ENCODE measurements around the gene LCP2.

LCP2 gene

DNA sequence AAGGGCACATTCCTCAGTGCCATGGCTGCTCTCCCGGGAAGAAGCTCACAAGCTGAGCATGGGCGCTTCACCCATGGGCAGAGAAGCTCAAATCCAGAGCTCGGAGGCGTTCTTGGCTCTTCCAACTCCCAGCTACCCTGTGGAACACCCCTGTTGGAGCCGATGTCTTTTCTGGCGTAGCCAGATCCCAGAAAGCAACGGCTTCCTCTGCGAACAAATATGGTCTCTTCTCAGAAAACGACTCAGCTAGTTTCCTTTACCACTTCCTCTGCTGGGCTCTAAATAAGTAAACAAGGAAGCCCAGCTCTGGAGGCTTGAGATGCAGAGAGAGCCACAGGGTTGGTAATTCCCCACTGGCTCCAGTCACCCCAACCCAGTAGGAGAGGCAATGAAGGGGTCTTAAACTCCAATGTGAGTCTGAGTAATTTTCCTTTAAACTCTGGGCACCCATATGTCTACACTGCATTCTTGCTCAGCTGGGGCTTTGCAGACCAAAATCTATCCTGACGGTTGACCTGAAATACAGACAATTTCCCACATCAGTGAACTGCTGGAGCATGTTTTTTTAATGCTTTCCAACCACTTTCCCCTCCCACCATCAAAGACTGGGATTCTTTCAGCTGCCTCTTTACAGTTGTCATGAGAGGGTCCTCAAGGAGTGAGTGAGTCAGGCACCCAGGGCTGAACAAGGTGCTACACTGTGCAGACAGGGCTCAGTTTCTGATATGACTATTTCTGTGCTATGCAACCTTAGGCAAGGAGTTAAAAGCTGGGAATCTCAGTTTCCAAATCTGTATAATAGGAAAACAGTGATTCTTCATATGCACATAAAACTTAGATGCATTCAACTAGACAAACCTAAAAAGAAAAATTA lies at the start of gene LCP2:
TSS of gene LCP2 (minus strand) at position 189 of the 874 bp plus-strand sequence. CDS start at position 23, 166 bp downstream.
- DNase-seq: peak in 1 of 2 donors; percentile 75

DNA sequence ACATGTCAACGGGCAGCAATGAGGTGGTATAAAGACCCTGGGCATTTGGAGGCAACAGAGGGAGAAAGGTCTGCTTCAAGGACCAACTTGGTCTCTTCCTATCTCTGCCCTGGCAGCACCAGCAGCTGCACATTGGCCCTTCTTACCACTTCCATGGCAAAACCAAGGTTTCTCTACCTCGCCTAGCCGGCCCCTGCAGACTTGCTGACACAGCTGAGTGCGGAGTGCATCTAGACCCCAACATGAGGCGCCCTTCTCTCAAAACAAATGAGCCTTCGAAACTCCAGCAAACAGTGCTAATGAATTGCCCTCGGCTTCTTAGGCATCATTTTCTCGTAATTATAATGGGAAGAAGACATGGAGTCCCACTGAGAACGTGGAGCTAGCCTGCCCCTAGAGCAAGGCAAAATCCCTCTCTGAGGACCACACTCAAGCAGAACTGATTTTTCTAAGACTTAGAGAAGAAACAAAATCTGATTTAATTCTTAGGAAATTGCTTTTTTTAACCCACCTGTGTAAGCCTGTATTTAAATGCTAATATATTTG lies 49.5 kb upstream of the LCP2 start:
- DNase-seq: no peak

DNA sequence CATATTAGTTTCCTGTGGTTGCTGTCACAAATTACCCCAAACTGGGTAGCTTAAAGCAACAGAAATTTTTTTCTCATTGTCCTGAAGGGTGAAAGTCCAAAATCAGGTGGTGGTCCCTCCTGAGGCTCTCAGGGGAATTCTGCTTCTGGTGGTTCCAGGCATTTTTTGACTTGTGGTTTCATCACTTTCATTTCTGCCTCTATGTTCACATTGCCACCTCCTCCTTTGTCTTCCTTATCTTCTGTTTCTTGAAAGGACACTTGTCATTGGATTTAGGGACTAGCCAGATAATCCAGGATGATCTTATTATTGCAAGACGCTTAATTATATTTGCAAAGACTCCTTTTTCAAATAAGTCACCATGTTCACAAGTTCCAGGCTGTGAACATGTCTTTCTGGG lies 48.4 kb upstream of the LCP2 start:
- DNase-seq: no peak

DNA sequence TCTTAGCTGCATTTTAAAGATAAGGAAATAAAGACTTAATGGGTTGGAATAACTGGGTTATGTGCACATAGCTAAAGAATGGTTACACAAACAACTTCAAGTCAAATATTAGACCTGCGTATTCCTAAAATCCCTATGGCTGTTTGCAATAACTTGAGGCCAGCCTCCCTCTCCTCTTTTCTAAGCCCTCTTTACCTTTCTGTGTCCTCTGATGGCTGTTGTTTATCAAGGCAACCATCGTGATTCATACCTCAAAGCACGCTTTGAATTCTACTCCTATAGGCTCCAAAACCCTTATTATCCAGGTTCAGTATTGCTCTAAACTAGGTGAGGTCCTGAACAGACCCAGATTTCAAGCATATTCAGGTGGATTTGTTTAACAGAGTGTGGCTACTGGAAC lies 45.6 kb upstream of the LCP2 start:
- no peak for DNase-seq

DNA sequence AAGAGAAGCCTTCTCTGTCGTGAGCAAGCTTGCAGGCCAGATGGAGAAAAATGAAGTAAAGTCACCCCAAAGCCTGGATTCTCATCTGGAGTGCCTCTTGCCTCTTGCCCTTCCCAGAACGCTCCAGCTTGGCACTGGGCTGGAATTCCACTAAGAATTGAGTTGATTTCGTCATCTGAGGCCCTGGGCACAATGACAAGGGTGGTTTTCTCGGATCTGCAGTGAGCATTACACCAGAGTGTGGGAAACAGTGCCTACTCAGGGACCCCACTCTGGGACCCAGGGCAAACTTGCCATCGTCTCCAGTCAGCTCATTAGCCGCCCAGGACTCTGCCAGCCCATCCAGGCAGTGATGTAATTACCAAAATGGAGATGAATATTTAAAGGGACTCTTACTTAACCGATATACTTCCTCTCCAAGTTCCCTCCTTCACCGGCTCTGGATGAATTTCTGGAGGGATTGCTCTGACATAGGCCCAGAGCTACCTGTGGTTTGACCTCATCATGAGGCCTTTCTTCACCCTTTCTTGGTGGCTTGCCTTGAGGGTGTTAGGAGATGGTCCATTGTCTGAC lies 44.7 kb upstream of the LCP2 start:
- no peak for DNase-seq

DNA sequence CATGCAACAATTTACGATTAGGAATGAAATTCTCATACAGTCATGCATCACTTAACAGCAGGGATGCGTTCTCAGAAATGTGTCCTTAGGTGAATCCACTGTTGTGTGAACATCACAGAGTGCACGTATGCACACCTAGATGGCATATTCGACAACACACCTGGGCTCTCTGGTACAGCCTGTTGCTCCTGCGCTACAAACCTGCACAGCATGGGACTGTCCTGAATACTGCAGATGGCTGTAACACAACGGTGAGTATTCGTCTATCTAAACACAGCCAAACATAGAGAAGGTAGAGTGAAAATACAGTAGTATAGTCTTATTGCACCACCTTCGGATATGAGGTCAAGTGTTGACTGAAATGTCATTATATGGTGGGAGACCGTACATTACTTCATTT lies 44.0 kb upstream of the LCP2 start:
- no peak for DNase-seq

DNA sequence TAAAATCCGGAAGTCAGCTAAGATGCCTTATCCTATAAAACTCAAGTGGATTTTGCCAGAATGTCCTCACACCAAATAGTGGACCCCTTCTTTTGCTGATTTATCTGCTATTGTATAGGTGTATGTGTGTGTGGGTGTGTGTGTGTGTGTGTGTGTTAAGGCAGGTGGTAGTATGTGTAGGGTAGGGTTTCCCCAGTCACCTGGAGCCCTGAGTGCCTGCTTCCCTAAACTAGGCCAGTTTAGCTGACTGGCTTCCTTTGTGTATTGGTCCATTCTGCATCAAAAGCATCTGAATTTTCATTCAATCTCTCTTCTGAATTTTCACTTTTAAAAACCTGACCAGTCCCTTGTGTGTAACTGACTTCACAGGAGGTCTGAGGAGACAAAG lies 42.2 kb upstream of the LCP2 start:
- no peak for DNase-seq

DNA sequence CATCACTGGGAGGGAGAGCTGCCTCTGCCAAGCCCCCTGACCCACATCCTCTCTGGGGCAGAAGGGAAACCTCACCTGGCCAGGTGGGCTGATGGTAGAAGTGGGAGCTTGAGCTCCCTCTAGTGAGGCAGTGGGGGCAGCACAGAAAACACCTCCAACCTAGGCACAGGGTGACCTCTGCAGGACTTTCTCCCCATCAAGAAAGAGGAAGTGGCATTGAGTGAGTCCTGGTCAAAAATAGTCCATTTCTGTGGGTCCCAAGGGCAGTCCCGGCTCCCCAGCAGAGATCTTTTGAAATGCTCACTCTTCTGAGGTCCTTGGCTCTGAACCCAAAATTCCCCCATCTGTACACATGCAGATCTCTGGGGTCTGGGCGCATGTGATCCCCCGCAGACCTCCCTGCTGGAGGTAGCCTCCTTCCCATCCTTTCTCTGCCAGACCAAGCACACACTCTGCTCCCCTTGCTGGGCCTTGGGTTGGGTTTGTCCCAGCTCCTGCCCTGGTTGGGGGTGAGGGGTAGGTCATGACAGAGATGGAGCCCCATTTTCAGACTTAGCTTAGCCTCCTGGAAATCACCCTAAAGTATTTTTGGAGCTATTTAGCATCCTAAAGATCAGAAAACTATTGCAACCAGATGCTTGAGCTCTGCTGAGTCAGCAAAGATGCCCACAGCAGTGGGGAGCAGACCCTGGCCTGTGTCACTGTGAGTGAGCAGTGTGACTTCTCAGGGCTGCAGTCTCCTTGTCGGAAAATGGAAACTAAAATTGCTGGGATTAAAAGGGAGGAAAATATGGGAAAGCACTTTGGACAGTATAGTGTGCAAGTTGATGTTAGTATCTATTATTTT lies 41.6 kb upstream of the LCP2 start:
- no peak for DNase-seq

DNA sequence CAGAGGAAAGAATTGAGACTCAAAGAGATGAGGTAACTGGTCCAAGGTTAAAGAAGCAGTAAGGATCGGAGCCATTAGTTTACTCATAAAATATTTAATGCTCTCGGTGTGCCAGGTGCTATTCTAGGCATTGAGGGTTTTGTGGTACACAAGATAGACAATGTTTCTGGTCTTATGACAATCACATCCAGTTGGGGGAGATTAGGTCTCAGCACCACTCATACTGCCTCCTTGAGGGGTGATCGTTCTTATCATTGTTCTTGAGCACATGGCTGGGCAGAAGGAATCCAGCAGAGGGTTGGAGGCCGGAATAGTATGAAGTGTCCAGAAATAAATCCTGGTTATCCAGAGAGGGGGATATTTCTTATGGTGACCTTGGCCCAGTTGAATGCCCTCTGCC lies 40.7 kb upstream of the LCP2 start:
- no peak for DNase-seq

DNA sequence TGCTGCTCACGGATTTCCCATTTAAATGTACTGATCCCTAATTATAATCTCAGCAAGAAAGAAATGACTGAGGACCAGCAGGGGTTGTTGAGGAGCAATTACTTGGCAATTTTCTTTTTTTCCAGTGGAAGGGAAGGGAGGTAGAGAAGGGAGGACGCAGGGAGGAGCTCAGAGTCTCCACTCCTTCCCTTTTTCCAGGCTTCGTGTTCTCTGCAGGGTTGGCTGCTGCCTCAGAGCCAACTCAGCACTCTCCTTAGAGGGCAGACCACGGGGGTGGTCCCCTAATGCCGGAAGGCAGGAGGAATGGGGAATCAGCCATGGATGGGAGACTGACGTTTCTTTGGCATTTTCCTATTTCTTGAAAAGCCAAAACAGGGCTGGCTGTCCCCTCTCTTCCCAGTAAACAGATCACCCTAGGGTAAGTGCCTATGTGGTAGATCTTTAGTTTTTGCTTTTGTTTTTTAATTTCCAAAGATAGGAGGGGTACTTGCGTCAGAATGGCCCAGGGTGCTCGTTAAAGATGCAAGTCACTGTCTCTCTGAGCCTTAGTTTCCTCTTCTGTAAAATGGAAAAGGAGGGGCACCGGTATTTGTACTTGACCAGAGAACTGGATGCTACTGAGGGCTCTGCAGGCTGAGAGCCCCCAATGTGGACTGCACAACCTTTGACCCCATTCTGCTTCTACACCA lies 39.6 kb upstream of the LCP2 start:
- DNase-seq: peak in 1 of 2 donors; percentile 22

DNA sequence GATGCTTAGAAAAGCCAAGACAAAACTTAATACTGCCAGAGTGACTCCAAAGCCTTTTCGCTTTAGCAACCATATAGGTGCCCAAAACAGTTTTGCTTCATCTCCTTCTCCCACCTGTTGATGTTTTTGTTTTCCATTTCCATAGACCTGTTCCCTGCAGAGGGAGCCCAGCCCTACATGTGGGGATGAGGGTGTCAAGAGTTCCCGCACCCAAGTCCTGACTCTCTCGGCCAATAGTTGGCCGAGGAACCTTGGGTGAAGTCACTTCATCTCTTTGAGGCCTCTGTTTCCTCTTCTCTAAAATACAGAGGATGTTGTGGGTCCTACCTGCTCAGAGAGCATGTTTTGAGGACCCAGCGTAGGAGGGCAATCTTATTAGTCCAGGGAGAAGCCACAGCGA lies 38.5 kb upstream of the LCP2 start:
- no peak for DNase-seq

DNA sequence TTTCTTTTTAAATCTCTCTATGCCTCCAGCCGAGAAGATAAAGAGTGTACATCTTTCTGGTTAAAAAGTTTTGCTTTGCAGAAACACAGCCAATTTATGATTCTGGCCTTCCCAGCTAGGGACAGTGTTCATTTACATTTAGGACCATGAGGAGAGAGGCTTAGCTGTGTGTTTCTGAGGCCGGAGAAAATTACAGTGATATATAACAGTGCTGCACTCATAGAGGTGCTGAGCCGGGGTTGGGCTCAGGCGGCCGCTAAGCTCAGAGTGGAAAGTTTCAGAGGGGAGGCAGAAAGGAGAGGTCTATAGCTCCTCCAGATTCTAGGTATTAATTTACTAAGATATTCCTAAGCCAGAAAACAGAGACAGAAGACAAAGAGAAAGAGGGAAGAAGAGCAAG lies 37.0 kb upstream of the LCP2 start:
- DNase-seq: no peak

DNA sequence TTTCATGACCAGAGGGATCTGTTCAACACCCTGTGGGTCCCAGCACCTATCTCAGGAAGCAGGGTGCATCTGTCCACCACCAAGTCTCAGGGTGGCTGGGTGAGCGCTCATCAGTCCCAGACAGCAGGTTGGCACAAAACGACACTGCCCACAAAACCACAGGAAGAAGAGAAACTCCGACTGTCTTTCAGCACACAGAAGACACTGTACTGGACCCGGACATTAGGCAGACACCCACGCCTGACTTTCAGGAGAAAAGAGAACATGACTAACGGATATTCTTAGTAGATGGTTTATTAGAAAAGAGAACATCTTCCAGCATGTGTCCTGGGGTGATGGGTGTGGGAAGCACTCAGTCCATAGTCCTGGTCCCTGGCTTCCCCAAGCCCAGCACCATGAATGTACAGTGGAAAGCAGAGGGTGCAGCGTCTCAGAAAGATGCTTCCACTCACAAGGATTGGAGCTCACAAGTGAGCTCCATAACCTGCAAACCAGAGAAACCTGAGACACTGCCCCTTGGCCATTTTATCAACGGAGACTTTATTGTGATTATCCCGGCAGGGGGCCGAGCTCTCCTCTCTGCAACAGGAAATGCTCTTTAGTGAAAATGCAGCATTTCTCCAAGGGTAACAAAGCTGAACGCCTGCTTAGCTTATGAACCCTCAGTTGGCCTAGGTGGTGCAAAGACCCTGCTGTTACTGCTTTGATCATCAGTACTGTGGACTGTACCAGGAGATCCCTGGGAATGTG lies 35.8 kb upstream of the LCP2 start:
- peak in 1 of 2 donors; percentile 89 for DNase-seq

DNA sequence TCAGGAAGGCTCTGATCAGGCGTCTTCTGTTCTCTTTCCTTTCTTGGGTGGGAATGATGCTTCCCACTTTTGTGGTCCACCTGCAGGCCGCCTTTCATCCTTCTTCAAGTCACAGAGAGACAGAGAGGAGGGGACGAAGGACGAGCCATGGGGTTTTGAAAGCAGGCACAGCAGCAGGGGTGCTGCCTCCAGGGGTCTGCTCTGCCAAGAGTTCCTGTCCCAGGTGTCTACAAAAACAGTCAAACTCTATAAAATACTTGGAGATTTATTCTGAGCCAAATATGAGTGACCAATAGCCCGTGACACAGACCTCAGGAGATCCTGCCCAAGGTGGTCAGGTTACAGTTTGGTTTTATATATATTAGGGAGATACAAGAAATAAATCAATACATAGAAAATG lies 34.5 kb upstream of the LCP2 start:
- DNase-seq: no peak

DNA sequence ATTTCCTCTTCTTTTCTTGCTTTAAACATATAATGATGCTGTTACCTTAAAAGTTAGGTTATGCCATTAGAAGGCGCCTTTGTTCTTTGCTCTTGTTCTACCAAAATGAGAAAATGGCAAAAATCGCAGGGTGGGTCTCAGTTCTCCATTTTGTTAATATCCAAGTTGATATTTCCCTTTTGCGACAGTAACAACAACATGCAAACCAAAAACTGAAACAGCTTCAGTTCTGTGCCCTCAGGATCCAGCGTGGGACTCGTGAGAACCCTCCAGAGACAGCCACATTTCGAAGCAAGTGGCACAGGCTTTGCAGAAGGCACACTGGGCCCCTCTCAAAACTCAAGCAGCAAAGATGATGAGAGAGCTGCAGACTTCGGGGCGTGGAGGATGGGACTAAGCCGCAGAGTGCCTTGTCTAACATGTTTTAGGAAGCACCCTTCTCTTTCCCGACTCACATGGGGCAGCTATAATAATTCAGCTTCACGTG lies 33.0 kb upstream of the LCP2 start:
- DNase-seq: peak in 1 of 2 donors; percentile 82

DNA sequence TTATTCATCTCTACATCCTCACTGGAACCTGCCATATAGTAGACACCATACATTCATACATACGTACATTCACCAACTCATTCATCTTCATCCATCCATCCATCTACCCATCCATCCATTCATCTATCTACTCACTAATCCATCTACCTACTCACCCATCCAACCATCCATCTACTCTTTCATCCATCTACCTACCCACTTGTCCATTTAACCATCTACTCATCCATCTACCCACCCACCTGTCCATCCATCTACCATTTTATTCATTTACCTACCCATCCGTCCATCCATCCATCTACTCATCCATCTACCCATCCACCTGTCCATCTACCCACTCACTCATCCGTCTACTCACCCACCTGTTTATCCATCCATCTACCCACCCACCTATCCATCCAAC lies 31.9 kb upstream of the LCP2 start:
- no peak for DNase-seq

DNA sequence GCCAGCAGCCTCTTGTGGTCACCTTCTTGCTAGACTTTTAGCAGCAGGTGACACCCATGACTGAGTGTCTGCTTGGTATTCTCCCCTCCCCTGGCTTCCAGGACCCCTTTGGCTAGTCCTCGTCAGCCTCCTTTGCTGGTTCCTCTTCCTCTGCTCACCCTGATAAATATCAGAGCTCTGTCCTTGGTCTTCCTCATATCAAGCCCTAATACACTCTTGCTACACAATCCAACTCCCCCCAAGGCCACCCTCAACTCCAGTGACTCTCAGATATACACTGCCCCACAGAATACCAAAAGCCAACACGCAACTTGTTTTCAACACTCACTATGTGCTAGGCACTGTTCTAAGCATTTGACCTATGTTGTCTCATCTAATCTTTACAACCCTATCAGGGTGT lies 30.3 kb upstream of the LCP2 start:
- DNase-seq: no peak

DNA sequence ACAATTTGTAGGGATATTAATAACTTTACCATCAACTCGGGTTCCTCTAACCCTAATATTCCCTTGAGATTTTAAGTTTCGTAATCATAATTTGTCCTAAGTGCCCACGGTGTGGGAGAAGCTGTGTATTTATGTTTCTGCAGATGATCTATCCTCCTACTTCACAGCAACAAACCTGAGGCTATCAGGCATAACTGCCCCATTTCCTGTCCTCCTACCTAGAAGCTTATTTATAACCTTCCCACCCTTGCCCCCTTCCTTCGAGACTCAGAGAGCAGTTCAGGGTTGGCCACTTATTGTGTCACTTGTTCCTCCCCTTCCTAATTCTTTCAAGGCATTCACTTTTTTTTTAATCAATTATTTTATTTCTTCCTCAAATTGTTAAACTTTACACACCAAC lies 29.6 kb upstream of the LCP2 start:
- DNase-seq: no peak

DNA sequence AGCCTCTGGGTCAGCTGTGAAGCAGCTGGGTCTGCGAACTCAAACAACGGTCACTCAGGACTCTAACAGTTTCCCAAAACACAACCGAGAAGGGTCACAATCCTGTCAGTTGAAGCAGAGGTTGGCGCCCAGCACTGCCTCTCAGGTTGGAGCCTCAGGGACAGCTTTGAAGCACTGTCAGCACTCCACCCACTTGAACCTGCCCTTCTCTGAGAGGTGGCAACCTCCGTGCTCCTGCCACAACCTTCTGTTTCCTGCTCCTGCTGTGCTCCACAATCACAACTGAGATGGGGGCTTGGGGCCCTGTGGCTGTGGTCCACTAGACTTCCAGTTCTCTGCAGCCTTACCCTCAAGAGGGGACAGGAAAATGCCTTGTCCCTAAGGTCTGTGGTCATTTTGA lies 21.7 kb upstream of the LCP2 start:
- no peak for DNase-seq

DNA sequence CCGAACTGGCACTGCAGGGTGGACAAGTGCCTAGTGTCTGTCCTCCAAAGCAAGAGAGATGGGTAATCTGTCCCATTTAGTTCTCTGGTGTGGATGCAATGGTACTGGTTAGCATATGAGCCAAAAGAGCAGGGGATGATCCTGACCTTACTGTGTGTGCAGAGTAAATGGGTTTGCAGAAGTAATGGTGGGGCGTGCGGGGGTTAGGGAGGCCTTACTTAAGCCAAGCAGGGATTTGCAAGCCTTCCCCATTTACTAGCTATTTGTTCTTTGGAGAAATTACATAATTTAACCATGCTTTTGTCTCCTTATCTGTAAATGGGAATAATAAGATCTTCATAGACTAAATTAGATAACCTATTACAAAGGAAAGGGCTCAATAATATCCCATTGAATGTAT lies 19.9 kb upstream of the LCP2 start:
- no peak for DNase-seq

DNA sequence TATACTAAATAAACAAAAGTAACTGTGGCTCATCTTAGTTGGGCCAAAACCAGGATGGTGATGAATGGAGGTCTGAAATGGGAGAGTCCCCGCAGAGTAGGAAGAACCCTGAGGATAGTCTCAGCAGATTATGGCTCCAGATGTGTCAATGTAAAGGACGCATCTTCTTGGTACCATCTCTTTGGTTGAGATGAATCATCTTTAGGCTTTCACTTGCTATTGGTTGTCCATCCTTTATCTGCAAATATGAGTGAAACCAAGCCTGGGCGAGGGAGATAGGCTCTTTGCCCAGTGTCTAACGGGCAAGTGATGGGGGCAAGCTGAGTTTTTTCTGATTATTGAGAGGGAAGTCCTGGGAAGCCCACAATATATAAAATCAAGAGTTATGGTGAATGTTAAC lies 19.4 kb upstream of the LCP2 start:
- DNase-seq: no peak

DNA sequence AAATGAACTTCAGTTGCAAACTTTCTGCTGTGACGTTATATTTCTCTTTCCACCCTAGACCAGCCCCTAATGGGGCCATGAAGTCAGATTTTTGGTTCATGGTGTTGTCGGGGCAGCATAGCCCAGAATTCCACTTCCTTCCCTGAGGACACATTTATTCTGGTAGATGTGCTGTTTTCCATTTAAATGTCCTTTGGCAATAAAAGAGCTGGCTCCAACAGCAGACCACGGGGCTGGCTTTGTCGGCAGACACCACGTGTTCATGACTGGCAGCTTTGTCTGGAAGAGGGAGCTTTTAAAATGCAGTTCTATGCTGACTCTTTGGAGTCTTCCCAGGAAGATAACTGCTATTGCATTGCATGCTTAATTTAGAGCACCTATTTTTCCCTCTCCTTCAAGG lies 17.6 kb upstream of the LCP2 start:
- DNase-seq: no peak
